Astrocyte (in vitro differentiated cells and primary cell): ENCODE results near the gene TMEM234.

Experiments used
- EZH2 ChIP-seq: IDR thresholded peaks from 2 replicates; pipeline ENCODE4 v1.6.1; 2012; ENCODE audit warnings: mild to moderate bottlenecking, low read length, inconsistent platforms; ENCODE audit not compliant: insufficient read depth
- TF ChIP-seq, protein P1 (sequence below): IDR thresholded peaks from 2 replicates; pipeline ENCODE4 v1.5.1; 2011; ENCODE audit warnings: low read depth, mild to moderate bottlenecking, inconsistent platforms, low read length, moderate library complexity; ENCODE audit not compliant: insufficient read depth

- TF ChIP-seq, protein P1, sequence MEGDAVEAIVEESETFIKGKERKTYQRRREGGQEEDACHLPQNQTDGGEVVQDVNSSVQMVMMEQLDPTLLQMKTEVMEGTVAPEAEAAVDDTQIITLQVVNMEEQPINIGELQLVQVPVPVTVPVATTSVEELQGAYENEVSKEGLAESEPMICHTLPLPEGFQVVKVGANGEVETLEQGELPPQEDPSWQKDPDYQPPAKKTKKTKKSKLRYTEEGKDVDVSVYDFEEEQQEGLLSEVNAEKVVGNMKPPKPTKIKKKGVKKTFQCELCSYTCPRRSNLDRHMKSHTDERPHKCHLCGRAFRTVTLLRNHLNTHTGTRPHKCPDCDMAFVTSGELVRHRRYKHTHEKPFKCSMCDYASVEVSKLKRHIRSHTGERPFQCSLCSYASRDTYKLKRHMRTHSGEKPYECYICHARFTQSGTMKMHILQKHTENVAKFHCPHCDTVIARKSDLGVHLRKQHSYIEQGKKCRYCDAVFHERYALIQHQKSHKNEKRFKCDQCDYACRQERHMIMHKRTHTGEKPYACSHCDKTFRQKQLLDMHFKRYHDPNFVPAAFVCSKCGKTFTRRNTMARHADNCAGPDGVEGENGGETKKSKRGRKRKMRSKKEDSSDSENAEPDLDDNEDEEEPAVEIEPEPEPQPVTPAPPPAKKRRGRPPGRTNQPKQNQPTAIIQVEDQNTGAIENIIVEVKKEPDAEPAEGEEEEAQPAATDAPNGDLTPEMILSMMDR, result no peak
- TF ChIP-seq EZH2, result no peak
Measured at GRCh38 chr1:32255072-32256071, 33.2 kb upstream of the TMEM234 start.
